Adipose tissue (tissue), 3 donors: ENCODE data around the gene CSRNP3. TPM values are rescaled to one million over a fixed set of nuclear protein-coding genes. Genes with fewer than 3 reads are reported as not detected.
"Not testable (repeated sequence)": the region's sequence is repeated elsewhere in the genome, so short reads cannot be mapped to it uniquely, and the experiment has no call there.

Source experiments
- H3K27ac ChIP-seq: one replicate; pipeline ENCODE4 v1.5.1; 2013; ENCODE audit warnings: low read depth, low read length
- WGBS, 3 donors: extraction: QIAGEN DNeasy Blood & Tissue Kit; methylation state at CpG; one replicate each; pipeline ENCODE4 v1.1.7; 2013; 5-methylcytosine and 5-hydroxymethylcytosine counted together
- polyA plus RNA-seq, 3 donors: library from polyadenylated mRNA; stranded (reverse); fragments of 200-250 nt; gene quantifications; one replicate each; pipeline ENCODE4 v1.2.3, GENCODE V29; 2013
- donor health status: healthy with polysubstance abuse.
- donor health status: Bipolar disorder and iron deficiency.
- donor health status: healthy.

Gene CSRNP3
- polyA plus RNA-seq, 3 donors = 0.11 to 0.46 (median 0.45) TPM

GRCh38 chr2:165575044-165575615, 105.6 kb downstream of the CSRNP3 start:
- H3K27ac ChIP-seq = no peak overlapping the region
- 77 to 79% (median 77%) methylated on average over 2 of the region's 2 CpGs for whole genome bisulfite sequencing, 3 donors

DNA sequence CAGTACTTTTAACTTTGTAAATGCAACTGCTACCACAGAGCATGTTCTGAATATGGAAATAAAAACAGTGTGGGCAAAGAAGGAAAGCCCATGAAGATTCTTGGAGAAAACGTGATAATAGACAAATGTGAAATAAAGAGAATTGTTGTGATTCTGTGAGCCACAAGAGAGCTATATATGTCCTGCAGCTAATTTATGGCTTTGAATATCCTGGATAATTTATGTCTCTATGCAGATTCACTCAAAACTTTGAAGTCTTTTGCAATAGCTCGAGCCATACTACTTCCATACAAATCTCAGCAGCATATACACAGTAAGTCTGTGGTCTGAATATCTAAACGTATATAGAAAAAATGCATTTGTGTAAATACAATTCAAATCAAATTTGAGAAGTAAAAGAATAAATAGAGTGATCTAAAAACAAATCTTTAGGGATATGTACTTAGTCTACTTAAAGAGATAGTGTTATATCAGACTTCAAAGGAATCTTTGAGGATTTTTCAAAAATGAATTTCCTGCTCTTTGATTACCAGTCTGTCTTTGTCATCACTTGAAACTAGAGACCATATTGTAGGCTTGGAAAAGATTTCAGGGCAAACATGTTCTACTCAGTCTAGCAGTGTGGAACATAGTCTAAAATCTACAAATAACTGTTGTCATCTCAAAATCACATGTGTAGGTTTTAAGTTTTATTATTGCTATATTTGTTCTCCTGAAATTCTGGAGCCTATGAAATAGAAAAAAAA, 107.1 kb downstream of the CSRNP3 start:
- WGBS, 3 donors = 61 to 72% (median 66%) methylated on average over 3 of the region's 3 CpGs
- no peak overlapping the region for H3K27ac ChIP-seq

- WGBS, 3 donors = 52 to 84% (median 60%) methylated on average over 3 of the region's 3 CpGs
- no peak overlapping the region for H3K27ac ChIP-seq
Measured at GRCh38 chr2:165582409-165582808, 112.9 kb downstream of the CSRNP3 start.

- WGBS, 3 donors = 76 to 91% (median 83%) methylated on average over 1 of the region's 1 CpG
Measured at GRCh38 chr2:165582863-165583506, 113.5 kb downstream of the CSRNP3 start.

DNA sequence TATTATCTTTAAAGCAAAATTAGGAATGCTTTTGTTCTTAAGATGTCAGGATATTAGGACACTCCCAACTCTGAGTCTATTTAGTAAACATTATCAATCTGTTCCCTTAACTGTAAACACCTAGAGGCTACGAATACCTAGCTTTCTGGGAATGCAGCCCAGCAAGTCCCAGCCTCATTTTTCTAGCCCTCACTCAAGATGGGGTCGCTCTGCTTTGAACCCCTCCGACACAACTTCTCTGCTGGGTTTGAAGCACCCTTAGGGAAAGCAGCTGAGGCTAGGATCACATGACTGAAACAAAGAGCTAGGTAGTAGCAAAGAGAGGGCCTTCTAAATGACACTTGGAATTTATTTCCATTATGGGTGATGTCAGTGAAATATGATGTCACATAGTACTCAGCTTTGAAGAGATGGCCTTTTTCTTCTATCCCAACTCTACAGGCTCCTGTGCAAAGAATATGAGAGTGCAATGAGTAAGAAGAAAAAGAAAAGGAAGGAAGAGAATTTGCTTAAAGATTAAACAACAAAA, 114.7 kb downstream of the CSRNP3 start:
- 93 to 96% (median 93%) methylated on average over 3 of the region's 3 CpGs for WGBS, 3 donors
- no peak overlapping the region for H3K27ac ChIP-seq

More at GRCh38 chr2:165582863-165583506, 113.5 kb downstream of the CSRNP3 start:
- no peak overlapping the region for H3K27ac ChIP-seq

- H3K27ac ChIP-seq = no peak overlapping the region
- 91 to 96% (median 93%) methylated on average over 3 of the region's 3 CpGs for WGBS, 3 donors
Measured at GRCh38 chr2:165586019-165586418, 116.5 kb downstream of the CSRNP3 start.

DNA sequence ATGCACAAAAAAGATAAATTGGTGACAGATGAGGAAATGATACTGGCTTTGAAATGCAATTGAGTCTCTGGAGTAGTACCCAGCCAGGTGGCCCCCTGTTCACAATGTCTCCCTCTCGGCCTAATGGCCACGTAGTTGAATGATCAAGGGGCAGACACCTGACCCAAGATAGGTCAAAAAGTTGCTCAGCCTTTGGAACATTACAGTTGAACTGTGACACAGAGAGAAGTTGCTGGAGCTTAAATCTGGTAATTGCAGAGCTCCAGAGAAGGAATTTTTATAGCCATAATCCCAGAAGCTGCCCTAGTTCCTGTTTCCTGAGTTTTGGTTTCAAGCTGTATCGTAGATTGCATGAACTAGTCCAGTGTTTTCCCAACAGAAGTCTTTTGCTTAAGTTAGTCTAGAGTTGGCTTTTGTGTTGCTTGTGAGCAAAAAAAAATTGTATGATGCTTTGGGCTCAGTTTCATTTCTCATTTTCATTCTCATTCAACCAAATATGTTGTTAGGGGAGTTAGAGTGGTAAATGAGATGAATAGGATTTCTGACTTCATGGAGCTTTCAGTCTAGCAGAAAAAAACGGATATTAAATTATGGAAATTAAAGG, 117.9 kb downstream of the CSRNP3 start:
- 66 to 89% (median 76%) methylated on average over 4 of the region's 4 CpGs for WGBS, 3 donors
- no peak overlapping the region for H3K27ac ChIP-seq

- H3K27ac ChIP-seq = not testable (repeated sequence)
Measured at GRCh38 chr2:165590999-165591398, 121.5 kb downstream of the CSRNP3 start.

DNA sequence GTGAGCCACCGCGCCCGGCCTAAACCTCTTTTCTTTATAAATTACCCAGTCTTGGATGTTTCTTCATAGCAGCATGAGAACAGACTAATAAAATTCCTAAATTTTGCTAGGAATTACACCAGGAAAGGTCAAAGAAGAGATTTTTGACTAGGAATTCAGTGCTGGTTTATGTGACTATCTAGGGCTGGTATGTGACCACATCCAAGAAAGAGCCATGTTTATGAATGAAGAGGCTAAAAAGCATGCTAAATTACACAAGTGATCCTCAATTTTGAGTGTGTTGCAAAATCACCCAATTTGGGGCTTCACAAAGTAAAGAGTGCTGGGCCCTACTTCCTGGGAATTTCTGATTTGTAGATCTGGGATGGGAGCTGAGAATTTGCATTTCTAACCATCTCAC, 123.6 kb downstream of the CSRNP3 start:
- H3K27ac ChIP-seq = no peak overlapping the region
- WGBS, 3 donors = 96 to 100% (median 98%) methylated on average over 3 of the region's 3 CpGs

GRCh38 chr2:165594231-165594934, 124.9 kb downstream of the CSRNP3 start:
- H3K27ac ChIP-seq = no peak overlapping the region
- 90 to 95% (median 92%) methylated on average over 1 of the region's 1 CpG for WGBS, 3 donors

- 49 to 77% (median 53%) methylated on average over 6 of the region's 6 CpGs for WGBS, 3 donors
- H3K27ac ChIP-seq = no peak overlapping the region
Measured at GRCh38 chr2:165594935-165595255, 125.4 kb downstream of the CSRNP3 start.

DNA sequence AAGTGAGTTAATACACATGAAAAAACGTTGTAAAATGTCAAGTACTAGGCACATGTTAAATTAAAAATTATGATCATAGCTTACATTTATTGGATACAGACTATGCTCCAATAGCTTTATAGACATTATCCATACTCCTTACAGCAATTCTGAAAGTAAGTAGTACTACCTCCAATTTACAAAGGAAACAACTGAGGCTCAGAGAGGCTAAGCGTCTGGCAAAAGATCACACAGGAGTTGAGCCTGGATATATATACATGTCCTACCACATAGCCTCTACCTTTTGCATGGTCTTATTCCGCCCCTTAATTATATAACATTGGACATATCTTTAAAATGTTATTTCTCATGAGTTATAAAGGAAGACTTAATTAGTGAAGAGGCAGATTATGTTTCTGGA, 127.3 kb downstream of the CSRNP3 start:
- WGBS, 3 donors = 88 to 91% (median 89%) methylated on average over 3 of the region's 3 CpGs
- no peak overlapping the region for H3K27ac ChIP-seq

- no peak overlapping the region for H3K27ac ChIP-seq
- whole genome bisulfite sequencing, 3 donors = 79 to 90% (median 89%) methylated on average over 1 of the region's 1 CpG
Measured at GRCh38 chr2:165601065-165601830, 131.8 kb downstream of the CSRNP3 start.

DNA sequence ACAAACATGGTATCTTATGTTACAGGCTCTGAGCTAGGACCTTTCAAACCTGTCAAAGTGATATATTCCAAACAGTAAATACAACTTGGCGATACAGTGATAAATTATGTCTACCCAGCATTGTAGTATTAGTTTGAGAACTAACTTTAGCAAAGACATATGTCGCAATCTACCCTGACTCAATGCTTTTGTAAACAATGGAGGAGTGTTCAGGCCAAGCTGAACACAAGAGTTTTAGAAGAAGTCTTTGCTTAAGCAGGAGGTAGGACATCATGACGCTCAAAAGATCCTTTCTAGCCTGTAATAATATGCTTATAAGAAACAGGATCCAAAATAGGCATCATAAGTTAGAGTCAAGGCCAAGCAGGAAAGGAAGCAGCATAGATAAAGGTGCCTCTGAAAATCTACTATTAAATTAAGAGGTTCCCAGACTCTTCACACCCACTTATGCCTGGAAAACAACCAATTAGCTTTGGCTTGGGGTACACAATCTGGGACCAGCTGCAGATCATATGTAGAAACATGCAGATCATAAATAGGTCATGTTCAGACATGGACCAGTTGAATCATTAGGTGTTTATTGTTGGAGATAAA, 132.5 kb downstream of the CSRNP3 start:
- WGBS, 3 donors = 53 to 85% (median 80%) methylated on average over 3 of the region's 3 CpGs
- no peak overlapping the region for H3K27ac ChIP-seq

DNA sequence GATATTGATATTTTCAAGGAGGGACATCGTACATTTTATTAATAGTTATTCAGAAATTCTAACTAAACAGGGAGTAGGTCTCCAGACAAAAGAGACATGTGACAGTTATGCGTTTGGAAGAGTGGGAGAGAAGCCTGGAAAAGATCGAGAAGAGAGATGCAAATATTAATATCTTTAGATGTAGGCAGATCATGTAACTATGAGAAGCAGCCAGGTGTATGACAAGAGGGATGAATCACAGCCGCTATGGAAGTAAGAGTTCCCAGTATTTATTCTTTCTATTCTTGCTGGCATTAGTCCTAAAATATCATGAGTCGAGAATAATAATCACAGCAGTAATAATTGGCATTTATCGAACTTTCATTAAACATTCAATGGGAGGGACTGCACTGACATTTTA, 140.2 kb downstream of the CSRNP3 start:
- 59 to 74% (median 74%) methylated on average over 6 of the region's 6 CpGs for WGBS, 3 donors
- no peak overlapping the region for H3K27ac ChIP-seq

- WGBS, 3 donors = 15 to 57% (median 28%) methylated on average over 6 of the region's 6 CpGs
- H3K27ac ChIP-seq = no peak overlapping the region
Measured at GRCh38 chr2:165610591-165611029, 141.1 kb downstream of the CSRNP3 start.

DNA sequence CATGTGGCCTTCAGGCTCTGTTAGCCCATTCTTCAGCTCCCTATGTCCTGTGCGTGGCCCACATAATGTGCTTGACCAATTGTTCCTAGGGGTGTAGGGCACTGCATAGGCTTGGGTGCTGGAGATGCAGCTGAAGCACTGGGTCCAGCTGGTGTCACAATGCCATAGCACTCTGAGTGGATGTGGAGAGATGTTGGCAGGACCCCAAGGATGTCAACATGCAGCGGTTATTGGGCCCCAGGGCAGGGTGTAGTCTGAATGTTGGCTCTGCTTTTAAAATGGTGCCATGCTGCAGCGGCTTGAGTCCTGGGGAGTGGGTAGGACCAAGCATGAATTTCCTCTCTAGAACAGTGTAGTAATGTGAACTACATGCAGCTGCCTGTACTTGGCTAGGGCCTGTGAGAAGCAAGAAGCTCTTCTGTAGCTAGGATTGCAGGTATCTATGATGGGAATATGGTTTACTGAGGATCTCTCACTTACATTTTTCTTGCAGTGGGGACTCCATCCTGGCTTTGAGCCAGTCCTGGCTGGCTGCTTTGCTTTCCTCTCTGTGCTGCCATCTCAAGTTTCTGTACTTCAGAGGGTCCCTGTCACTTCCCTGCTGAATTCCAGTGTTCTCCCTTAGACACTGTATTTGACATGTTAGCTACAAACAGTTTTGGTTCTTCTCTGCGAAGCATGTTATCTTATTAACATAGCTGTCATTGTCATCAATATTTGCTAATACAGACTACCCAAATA, 148.4 kb downstream of the CSRNP3 start:
- no peak overlapping the region for H3K27ac ChIP-seq
- WGBS, 3 donors = 94 to 95% (median 95%) methylated on average over 4 of the region's 4 CpGs
